MCF 10A (cell line): ENCODE results near the gene DNMT3L. TPM values are rescaled to one million over a fixed set of nuclear protein-coding genes. Genes with fewer than 3 reads are reported as not detected.

Experiments used
- BruUV-seq: library from RNA; stranded (reverse); fragments of 400-500 nt; replicated peaks from 2 replicates; lab custom pipeline; 2021; lab: Mats Ljungman, UMichigan
- CTCF ChIA-PET: fragments of 300-600 bp; sonication (Branson Sonifier 250); formaldehyde crosslinking; extraction: SDS; loops from one replicate; lab custom pipeline; 2021; ENCODE audit warnings: antibody characterized with exemption, inconsistent platforms; lab: Yijun Ruan, JAX
- POLR2A ChIA-PET: fragments of 300-600, 350-650 bp; sonication (Branson Sonifier 250); formaldehyde crosslinking; extraction: SDS; loops from one replicate; lab custom pipeline; 2020; ENCODE audit warnings: antibody characterized with exemption, inconsistent platforms; lab: Yijun Ruan, JAX
- DNase-seq: peaks from one replicate; pipeline ENCODE4 v3.0.0-alpha.2; 2018; ENCODE audit not compliant: unreplicated experiment
- H3K27ac Mint-ChIP-seq: one replicate; pipeline ENCODE4 v1.8.0; 2022; ENCODE audit warnings: mild to moderate bottlenecking, low read depth, mixed read lengths; ENCODE audit not compliant: unreplicated experiment
- H3K27me3 Mint-ChIP-seq: one replicate; pipeline ENCODE4 v1.8.0; 2022; ENCODE audit warnings: mixed read lengths; ENCODE audit not compliant: insufficient read depth, unreplicated experiment
- H3K36me3 Mint-ChIP-seq: one replicate; pipeline ENCODE4 v1.8.0; 2022; ENCODE audit warnings: mild to moderate bottlenecking, moderate library complexity, mixed read lengths; ENCODE audit not compliant: insufficient read depth, unreplicated experiment
- H3K4me1 Mint-ChIP-seq: one replicate; pipeline ENCODE4 v1.8.0; 2022; ENCODE audit warnings: mixed read lengths; ENCODE audit not compliant: insufficient read depth, unreplicated experiment
- H3K4me3 Mint-ChIP-seq: one replicate; pipeline ENCODE4 v1.8.0; 2022; ENCODE audit warnings: mild to moderate bottlenecking, moderate library complexity, mixed read lengths; ENCODE audit not compliant: unreplicated experiment
- H3K9me3 Mint-ChIP-seq: one replicate; pipeline ENCODE4 v1.8.0; 2022; ENCODE audit warnings: mixed read lengths; ENCODE audit not compliant: unreplicated experiment
- intact Hi-C: fragments of 100-400 bp; cut with micrococcal nuclease; formaldehyde crosslinking; loops from 2 replicates; pipeline ENCODE4 v1.14.1; 2022
- total RNA-seq: library from RNA; stranded (reverse); gene quantifications from 2 replicates; pipeline ENCODE4 v1.2.3, GENCODE V29; 2022
- TF ChIP-seq, protein P1 (sequence below): fragments of 200-600 bp; IDR thresholded peaks from one replicate; pipeline ENCODE4 v1.8.0; 2022; ENCODE audit warnings: antibody characterized with exemption, mild to moderate bottlenecking; ENCODE audit not compliant: unreplicated experiment

The DNMT3L gene
- total RNA-seq, 1 experiment from 2014 or later, result not detected

GRCh38 chr21:44299085-44299457 lies 37.4 kb upstream of the DNMT3L start:
- intact Hi-C loops, result no loop called here
- Mint-ChIP-seq H3K4me1 (no peaks in the 10 kb centered on the region), H3K4me3 (peak overlapping the region; percentile 72), H3K27me3 (no peaks in the 10 kb centered on the region), H3K9me3 (no peaks in the 10 kb centered on the region), H3K36me3 (no peaks in the 10 kb centered on the region), H3K27ac (peak overlapping the region; percentile 69)
- no peak for DNase-seq
- CTCF ChIA-PET, result interaction anchor here (0.6 to 1.7 kb wide), 3 partner anchors 39 to 1766 kb away, joined by 3 to 8 read pairs (median 5); no protein-coding TSS in a partner anchor
- TF ChIP-seq, protein P1, sequence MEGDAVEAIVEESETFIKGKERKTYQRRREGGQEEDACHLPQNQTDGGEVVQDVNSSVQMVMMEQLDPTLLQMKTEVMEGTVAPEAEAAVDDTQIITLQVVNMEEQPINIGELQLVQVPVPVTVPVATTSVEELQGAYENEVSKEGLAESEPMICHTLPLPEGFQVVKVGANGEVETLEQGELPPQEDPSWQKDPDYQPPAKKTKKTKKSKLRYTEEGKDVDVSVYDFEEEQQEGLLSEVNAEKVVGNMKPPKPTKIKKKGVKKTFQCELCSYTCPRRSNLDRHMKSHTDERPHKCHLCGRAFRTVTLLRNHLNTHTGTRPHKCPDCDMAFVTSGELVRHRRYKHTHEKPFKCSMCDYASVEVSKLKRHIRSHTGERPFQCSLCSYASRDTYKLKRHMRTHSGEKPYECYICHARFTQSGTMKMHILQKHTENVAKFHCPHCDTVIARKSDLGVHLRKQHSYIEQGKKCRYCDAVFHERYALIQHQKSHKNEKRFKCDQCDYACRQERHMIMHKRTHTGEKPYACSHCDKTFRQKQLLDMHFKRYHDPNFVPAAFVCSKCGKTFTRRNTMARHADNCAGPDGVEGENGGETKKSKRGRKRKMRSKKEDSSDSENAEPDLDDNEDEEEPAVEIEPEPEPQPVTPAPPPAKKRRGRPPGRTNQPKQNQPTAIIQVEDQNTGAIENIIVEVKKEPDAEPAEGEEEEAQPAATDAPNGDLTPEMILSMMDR, result no peak
- POLR2A ChIA-PET, result interaction anchor here (0.6 to 2.4 kb wide), 5 partner anchors 31 to 291 kb away, joined by 3 to 10 read pairs (median 3); partner anchors contain the start of gene CFAP410
- BruUV-seq, result no TSS peak

DNA sequence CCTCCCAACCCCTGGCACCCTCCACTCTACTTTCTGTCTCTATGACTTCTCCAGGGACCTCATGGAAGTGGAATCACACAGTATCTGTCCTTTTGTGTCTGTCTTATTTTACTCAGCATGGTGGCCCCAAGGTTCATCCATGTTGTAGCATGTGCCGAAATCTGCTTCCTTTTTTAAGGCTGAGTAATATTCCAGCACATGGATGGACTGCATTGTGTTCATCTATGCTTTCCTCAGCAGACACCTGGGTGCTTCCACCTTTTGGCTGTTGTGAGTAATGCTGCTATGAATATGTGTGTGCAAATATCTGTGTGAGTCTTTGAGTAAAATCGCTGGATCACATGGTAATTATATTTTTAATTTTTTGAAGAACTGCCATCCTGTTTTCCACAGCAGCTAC lies 36.6 kb upstream of the DNMT3L start:
- Mint-ChIP-seq H3K4me3 (peak overlapping the region; percentile 72), H3K27me3 (no peaks in the 10 kb centered on the region), H3K27ac (peak overlapping the region; percentile 69), H3K9me3 (no peaks in the 10 kb centered on the region), H3K4me1 (no peaks in the 10 kb centered on the region), H3K36me3 (no peaks in the 10 kb centered on the region)
- ChIA-PET POLR2A (interaction anchor here (0.6 to 1.6 kb wide), 3 partner anchors 40 to 519 kb away, joined by 3 to 8 read pairs (median 3); no protein-coding TSS in a partner anchor), CTCF (interaction anchor here (0.5 to 1.7 kb wide), 7 partner anchors 25 to 250 kb away, joined by 3 to 8 read pairs (median 4); no protein-coding TSS in a partner anchor)
- no TSS peak for BruUV-seq
- peak; percentile 13 for DNase-seq
- TF ChIP-seq, protein P1, result no peak
- intact Hi-C loops, result no loop called here

DNA sequence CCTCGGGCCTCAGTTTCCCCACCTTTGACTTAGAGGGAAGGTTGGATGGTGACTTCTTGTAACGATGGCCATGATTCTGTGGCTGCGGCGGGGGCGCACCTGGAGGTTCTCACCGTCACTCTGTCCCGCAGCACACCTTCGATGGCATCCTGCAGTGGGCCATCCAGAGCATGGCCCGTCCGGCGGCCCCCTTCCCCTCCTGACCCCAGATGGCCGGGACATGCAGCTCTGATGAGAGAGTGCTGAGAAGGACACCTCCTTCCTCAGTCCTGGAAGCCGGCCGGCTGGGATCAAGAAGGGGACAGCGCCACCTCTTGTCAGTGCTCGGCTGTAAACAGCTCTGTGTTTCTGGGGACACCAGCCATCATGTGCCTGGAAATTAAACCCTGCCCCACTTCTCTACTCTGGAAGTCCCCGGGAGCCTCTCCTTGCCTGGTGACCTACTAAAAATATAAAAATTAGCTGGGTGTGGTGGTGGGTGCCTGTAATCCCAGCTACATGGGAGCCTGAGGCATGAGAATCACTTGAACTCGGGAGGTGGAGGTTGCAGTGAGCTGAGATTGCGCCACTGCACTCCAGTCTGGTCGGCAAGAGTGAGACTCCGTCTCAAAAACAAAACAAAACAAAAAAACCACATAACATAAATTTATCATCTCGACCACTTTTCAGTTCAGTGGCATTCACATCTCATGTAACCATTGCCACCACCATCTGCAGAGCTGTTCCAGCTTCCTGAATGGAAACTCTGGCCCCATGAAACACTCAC lies 36.0 kb upstream of the DNMT3L start:
- no peak overlapping the region for H3K27ac Mint-ChIP-seq
- ChIA-PET POLR2A (interaction anchor here (0.6 to 1.2 kb wide), 4 partner anchors 41 to 518 kb away, joined by 3 read pairs; no protein-coding TSS in a partner anchor), CTCF (interaction anchor here (0.5 to 1.7 kb wide), 10 partner anchors 26 to 371 kb away, joined by 3 to 8 read pairs (median 3); no protein-coding TSS in a partner anchor)
- intact Hi-C loops, result no loop called here
- no peaks in the 10 kb centered on the region for H3K36me3 Mint-ChIP-seq
- BruUV-seq, result no TSS peak
- no peaks in the 10 kb centered on the region for H3K4me1 Mint-ChIP-seq
- no peaks in the 10 kb centered on the region for H3K27me3 Mint-ChIP-seq
- TF ChIP-seq, protein P1, result peak; percentile 72
- DNase-seq, result peak; percentile 83
- no peaks in the 10 kb centered on the region for H3K9me3 Mint-ChIP-seq
- no peak overlapping the region for H3K4me3 Mint-ChIP-seq

DNA sequence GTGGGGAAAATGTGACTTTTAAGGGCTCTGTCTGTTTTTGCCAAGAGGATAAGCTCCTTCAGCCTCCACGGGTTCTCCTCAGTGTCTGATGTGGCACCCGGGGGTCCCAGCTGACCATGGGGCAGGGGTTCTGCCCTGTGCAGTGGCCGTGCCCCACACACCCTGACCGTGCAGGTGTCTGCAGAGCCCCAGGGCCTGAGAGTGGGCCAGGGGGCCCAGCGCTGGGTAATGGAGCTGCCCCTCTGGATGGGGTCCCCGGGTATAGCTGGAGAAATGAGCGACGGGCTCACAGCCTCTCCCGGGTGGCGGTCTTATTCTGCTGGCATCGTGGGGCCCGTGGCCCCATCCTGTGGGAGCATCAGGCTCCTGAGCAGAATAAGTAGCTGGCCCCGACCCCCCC lies 35.2 kb upstream of the DNMT3L start:
- H3K27me3 Mint-ChIP-seq, result no peaks in the 10 kb centered on the region
- CTCF ChIA-PET, result interaction anchor here (0.6 kb wide), 1 partner anchor 184 kb away, joined by 5 read pairs; no protein-coding TSS in a partner anchor
- no peak for DNase-seq
- H3K36me3 Mint-ChIP-seq, result no peaks in the 10 kb centered on the region
- H3K9me3 Mint-ChIP-seq, result no peaks in the 10 kb centered on the region
- POLR2A ChIA-PET, result no interaction called here
- BruUV-seq, result no TSS peak
- no peak overlapping the region for H3K4me3 Mint-ChIP-seq
- intact Hi-C loops, result no loop called here
- TF ChIP-seq, protein P1, result no peak
- no peak overlapping the region for H3K27ac Mint-ChIP-seq
- H3K4me1 Mint-ChIP-seq, result no peaks in the 10 kb centered on the region
